H1 (cell line): ENCODE measurements around the gene SIM2. TPM values are rescaled to one million over a fixed set of nuclear protein-coding genes. Genes with fewer than 3 reads are reported as not detected.

ENCODE experiments used
- POU5F1 ChIP-seq: IDR thresholded peaks from 2 replicates; pipeline ENCODE4 v1.6.1; 2011; ENCODE audit warnings: low read depth, mild to moderate bottlenecking, low read length, moderate library complexity
- RFX5 ChIP-seq: IDR thresholded peaks from 2 replicates; pipeline ENCODE4 v1.6.1; 2011; ENCODE audit warnings: low read depth, low read length, improper control_type of control experiment, borderline replicate concordance
- polyA plus RNA-seq, 7 experiments: library from polyadenylated mRNA; depleted of rRNA in 3 of 7; stranded (reverse) in 5 of 7; unstranded in 2 of 7; fragments of >200 nt in 5 of 7; fragments of 200-250 nt in 2 of 7; gene quantifications; 1 replicate in 5 of 7; 2 replicates in 1 of 7; 4 replicates in 1 of 7; pipeline versions ENCODE4 v1.2.1 to v1.2.3, GENCODE V29; 2011 to 2013; ENCODE audit warnings: missing spikeins in 2 of 7, mixed read lengths in 2 of 7
- total RNA-seq: library from RNA; stranded (reverse); fragmentation: NEBNext Ultra II Directional; extraction: Animal tissue kit (Norgen Biotek cat#: 25700); gene quantifications from 2 replicates; pipeline ENCODE4 v1.2.1, GENCODE V29; 2021
- TF ChIP-seq, protein P1 (sequence below): IDR thresholded peaks from 2 replicates; pipeline ENCODE4 v1.6.1; 2011; ENCODE audit warnings: low read depth, mild to moderate bottlenecking, low read length; ENCODE audit not compliant: insufficient read depth

The SIM2 gene
- total and polyA plus RNA-seq, 2 of the 8 experiments (the other 6 are each of a cell fraction or from before 2014, with no cell fraction given): 0.05 to 0.26 TPM

DNA sequence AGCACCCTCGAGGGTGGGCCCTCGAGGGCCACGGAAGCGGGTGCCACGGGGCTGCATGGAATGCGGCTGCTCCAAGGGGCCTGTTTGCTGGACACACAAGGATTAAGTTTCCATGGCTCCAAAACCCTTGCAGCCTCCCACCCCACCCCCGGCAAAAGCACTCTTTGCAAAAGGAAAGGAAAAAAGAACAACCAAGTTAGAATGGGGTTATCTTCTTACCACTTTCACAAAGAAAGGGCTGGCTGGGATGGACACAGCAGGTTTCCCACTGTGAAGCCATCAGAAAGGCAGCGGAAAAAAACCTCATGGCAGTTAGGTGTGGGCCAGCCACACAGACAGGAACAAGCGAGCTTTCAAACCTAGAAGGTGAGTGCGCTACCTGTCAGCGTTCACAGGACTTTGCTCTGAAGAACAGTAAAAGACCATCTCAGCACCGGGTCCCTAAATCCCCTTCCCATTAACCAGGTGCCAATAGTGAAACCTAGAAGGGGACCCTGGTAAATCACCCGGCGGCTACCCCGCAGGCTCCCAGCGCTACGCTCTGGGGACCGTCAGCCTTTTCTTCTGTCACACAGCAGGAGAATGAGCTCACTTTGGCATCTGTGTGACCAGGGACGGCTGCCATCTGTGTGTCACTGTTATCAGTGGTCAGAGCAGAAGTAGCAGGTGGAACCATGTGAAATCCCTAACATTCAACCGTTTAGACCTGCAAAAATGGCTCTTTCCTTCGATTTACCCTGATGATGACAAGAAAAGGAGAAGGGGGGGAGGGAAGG lies 93.0 kb downstream of the SIM2 start (continued):
- TF ChIP-seq RFX5 (no peak), POU5F1 (no peak)
- TF ChIP-seq, protein P1, sequence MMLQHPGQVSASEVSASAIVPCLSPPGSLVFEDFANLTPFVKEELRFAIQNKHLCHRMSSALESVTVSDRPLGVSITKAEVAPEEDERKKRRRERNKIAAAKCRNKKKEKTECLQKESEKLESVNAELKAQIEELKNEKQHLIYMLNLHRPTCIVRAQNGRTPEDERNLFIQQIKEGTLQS: no peak
